Fibroblast of mammary gland (primary cell): ENCODE results near the gene AQR.

Source experiments
- DNase-seq: peaks from one replicate; pipeline ENCODE4 v3.0.0-alpha.2; 2010; ENCODE audit warnings: low read depth
- H3K4me3 ChIP-seq: 2 replicates; pipeline ENCODE4 v1.5.1; 2011; ENCODE audit warnings: low read depth, mild to moderate bottlenecking, low read length, moderate library complexity; ENCODE audit not compliant: control insufficient read depth
- TF ChIP-seq, protein P1 (sequence below): conservative IDR thresholded peaks from 2 replicates; pipeline ENCODE4 v1.5.1; 2011; ENCODE audit warnings: low read depth, low read length, inconsistent platforms; ENCODE audit not compliant: control insufficient read depth, insufficient read depth

The AQR gene

DNA sequence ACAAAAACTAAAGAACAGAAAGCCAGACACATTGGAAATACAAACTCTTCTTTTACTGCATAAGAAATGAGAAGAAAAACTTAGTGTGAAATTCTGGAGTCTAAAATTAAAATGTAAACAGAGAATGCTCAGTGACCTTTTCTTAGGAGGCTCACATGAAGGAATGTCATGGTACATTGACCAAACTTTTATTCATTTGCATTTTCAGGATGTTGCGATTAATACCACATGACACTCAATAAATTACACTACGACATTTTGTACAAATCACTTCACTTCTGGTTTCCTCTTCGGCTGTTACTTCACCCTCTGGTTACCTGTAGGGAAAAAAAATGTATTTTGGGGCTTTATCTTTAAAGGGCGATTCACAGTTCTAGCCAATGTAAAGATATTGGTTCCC, 117.8 kb downstream of the AQR start:
- no peak overlapping the region for H3K4me3 ChIP-seq
- no peak for DNase-seq
- TF ChIP-seq, protein P1, sequence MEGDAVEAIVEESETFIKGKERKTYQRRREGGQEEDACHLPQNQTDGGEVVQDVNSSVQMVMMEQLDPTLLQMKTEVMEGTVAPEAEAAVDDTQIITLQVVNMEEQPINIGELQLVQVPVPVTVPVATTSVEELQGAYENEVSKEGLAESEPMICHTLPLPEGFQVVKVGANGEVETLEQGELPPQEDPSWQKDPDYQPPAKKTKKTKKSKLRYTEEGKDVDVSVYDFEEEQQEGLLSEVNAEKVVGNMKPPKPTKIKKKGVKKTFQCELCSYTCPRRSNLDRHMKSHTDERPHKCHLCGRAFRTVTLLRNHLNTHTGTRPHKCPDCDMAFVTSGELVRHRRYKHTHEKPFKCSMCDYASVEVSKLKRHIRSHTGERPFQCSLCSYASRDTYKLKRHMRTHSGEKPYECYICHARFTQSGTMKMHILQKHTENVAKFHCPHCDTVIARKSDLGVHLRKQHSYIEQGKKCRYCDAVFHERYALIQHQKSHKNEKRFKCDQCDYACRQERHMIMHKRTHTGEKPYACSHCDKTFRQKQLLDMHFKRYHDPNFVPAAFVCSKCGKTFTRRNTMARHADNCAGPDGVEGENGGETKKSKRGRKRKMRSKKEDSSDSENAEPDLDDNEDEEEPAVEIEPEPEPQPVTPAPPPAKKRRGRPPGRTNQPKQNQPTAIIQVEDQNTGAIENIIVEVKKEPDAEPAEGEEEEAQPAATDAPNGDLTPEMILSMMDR = no peak

DNA sequence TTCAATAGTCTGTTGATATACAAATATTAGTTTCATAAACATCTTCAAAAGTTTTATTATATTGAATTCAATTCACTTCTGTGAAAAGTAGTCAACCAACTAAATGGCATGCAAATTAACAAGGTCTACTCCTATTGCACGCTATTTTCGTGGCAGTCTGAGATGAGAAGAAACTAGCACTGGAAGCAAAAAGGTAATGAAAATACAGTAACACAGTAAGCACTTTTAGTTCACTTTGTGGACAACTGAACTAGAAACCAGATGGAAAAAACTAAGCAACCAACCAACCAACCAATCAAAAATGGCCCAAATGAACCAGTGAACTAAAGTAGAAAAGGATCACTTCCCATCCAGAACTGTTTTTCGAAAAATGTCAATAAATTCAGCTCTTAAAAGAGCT, 118.5 kb downstream of the AQR start:
- no peak for DNase-seq
- no peak overlapping the region for H3K4me3 ChIP-seq
- TF ChIP-seq, protein P1 = no peak

DNA sequence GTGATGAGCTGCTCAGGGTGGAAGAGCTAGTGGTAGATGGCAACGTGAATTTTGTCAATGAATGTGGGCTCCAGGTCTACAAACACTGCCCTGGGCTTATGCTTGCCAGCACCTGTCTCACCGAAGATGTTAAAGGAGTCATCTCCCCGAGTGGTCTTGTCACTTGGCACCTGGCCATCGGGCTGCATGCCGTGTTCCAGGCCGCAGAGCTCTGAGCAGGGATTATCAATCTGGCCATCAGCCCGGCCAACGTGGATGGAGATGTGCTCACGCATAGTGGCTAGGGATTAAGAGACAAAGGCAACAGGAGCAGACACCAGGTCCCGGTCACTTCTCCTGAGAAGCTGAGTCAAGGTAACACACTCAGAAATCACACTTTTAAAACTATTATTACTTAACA, 119.4 kb downstream of the AQR start:
- TF ChIP-seq, protein P1 = no peak
- H3K4me3 ChIP-seq = no peak overlapping the region
- DNase-seq = no peak

DNA sequence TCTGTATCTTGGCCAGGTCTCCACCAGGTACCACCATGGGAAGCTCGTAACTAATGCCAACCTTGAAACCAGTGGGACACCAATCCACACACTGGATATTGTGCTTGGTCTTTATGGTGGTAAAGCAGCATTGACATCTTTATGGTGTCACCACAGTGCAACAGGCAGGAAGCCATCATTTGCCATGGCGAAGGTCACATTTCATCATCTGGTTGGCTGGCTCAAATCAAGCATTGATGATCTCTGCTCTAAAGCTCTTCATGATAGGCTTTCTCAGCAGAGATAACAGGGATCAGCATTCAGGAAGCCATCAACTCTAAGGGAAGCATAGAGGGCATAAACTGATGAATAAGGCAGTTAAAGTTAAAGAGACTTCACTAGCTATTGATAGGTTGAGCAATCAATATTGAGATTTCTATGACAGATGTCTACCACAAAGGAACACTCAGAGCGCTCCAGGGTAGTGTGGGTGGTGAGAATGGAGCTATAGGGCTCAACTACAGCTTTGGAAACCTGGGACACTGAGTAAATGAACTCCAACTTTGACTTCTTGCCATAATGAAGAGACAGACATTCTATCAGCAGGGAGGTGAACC, 120.1 kb downstream of the AQR start:
- TF ChIP-seq, protein P1 = no peak
- no peak for DNase-seq
- no peak overlapping the region for H3K4me3 ChIP-seq

DNA sequence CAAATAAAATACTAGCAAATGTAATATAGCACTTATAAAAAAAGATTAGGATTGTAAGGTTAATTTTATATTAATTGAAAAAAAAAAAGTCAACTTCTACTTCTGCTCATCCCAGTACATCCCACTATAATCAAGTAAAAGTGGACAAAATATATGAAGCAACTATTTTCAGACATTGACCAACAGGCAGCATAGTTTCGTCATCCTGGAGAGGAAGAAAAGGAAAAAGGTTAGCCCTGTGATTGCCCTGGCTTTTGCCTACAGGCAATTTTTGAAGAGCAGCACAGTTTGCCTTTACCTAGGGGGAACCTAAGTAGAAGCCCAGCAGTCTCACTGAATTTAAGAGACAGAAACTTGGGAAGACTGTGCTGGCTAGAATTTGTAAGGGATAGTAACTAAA, 121.9 kb downstream of the AQR start:
- DNase-seq = no peak
- TF ChIP-seq, protein P1 = no peak
- no peak overlapping the region for H3K4me3 ChIP-seq

DNA sequence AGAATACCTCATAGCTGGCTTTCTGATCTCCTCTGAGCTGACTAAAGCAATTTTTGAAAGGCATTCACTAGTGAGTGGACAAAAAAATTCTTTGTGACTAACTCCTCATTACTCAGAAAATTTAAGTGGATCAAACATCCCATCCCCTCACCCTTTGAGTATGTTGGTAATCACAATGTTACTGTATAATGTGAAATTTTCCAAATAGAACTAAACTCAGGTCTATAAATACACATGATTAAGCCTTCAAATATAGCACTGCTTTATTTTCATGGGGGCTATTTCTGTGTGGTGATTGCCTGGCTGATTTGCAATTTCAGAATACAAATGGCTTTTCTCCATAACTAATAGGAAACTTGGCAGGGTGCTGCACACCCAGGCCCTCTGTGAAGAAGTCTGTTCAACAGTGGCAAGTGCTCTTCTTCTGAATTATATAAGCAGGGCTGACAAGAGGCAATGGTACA, 128.2 kb downstream of the AQR start:
- H3K4me3 ChIP-seq = no peak overlapping the region
- TF ChIP-seq, protein P1 = no peak
- DNase-seq = peak; percentile 19

DNA sequence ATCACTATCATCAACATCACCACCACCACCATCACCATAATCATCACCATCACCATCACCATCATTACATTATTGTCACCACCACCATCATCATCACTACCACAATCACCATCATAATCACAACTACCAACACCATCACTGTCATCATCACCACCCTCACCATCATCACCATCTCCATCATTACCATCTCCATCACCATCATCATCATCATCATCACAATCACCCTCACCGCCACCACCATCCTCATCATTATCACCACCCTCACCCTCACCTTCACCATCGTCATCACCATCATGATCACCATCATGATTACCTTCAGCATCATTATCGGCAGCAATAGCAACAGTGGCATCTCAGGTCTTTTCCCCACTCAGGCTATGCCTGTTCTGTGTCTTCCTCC, 131.3 kb downstream of the AQR start:
- no peak overlapping the region for H3K4me3 ChIP-seq
- TF ChIP-seq, protein P1 = no peak
- no peak for DNase-seq
